ENCODE measurements around the gene IL18BP. TPM values are rescaled to one million over a fixed set of nuclear protein-coding genes. Genes with fewer than 3 reads are reported as not detected.

IL18BP gene
- total RNA-seq, 1 donor from 2014 or later: 9.6 TPM

DNA sequence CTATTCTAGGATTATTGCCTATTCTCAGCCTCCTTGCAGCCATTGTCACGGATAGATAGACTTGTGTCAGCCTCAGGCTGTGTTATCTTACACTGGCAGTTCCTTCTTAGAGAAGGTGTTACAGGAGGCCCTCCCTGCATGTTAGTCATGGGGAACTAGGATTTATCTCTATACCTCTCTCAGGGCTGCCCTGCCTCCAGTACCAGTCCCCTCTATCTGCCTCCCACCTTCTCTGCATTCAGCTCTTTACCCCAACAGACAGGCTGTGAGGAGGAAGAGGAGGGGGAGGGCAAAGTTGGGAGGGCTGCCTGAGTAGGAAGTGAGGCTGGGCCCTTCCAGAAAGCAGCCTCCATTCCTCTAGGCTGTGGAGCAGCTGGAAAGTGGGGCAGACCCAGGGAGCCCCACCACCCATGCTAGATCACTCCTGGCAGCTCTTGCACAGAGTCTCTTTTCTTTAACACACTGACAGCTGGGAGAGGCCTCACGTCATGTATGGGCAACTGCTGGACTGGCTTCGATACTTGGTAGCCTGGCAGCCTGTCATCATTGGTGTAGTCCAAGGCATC is 2.9 kb upstream of the IL18BP start:
- Mint-ChIP-seq H3K9me3 (ENCODE audit: unreplicated experiment) (no peaks in the 10 kb centered on the region), H3K27me3 (ENCODE audit: unreplicated experiment) (no peaks in the 10 kb centered on the region), H3K4me1 (ENCODE audit: unreplicated experiment) (peaks cover 25% of the 10 kb centered on the region), H3K4me3 (ENCODE audit: unreplicated experiment) (no peak overlapping the region), H3K36me3 (ENCODE audit: unreplicated experiment) (peaks cover 15% of the 10 kb centered on the region), H3K27ac (ENCODE audit: unreplicated experiment) (no peak overlapping the region)
- no peak for DNase-seq (ENCODE audit: extremely low spot score, unreplicated experiment)
- no peak for TF ChIP-seq CTCF (IDR thresholded peaks at IDR 0.05)

GRCh38 chr11:71996517-71996916 is 2.2 kb upstream of the IL18BP start:
- no peaks in the 10 kb centered on the region for H3K9me3 Mint-ChIP-seq (ENCODE audit: unreplicated experiment)
- no peak for DNase-seq (ENCODE audit: extremely low spot score, unreplicated experiment)
- no peak overlapping the region for H3K4me3 Mint-ChIP-seq (ENCODE audit: unreplicated experiment)
- H3K4me1 Mint-ChIP-seq (ENCODE audit: unreplicated experiment): peaks cover 25% of the 10 kb centered on the region
- H3K27ac Mint-ChIP-seq (ENCODE audit: unreplicated experiment): no peak overlapping the region
- no peak for TF ChIP-seq CTCF (IDR thresholded peaks at IDR 0.05)
- H3K27me3 Mint-ChIP-seq (ENCODE audit: unreplicated experiment): no peaks in the 10 kb centered on the region
- peaks cover 11% of the 10 kb centered on the region for H3K36me3 Mint-ChIP-seq (ENCODE audit: unreplicated experiment)

- no peak for TF ChIP-seq CTCF (IDR thresholded peaks at IDR 0.05)
- H3K27ac Mint-ChIP-seq (ENCODE audit: unreplicated experiment): no peak overlapping the region
- H3K9me3 Mint-ChIP-seq (ENCODE audit: unreplicated experiment): no peaks in the 10 kb centered on the region
- H3K36me3 Mint-ChIP-seq (ENCODE audit: unreplicated experiment): peaks cover 14% of the 10 kb centered on the region
- no peaks in the 10 kb centered on the region for H3K27me3 Mint-ChIP-seq (ENCODE audit: unreplicated experiment)
- no peak overlapping the region for H3K4me3 Mint-ChIP-seq (ENCODE audit: unreplicated experiment)
- no peak for DNase-seq (ENCODE audit: extremely low spot score, unreplicated experiment)
- peaks cover 25% of the 10 kb centered on the region for H3K4me1 Mint-ChIP-seq (ENCODE audit: unreplicated experiment)
Observed at GRCh38 chr11:71996946-71997345, 1.8 kb upstream of the IL18BP start.

GRCh38 chr11:71997594-71997993 is 1.1 kb upstream of the IL18BP start:
- Mint-ChIP-seq H3K9me3 (ENCODE audit: unreplicated experiment) (no peaks in the 10 kb centered on the region), H3K36me3 (ENCODE audit: unreplicated experiment) (peaks cover 17% of the 10 kb centered on the region), H3K27me3 (ENCODE audit: unreplicated experiment) (no peaks in the 10 kb centered on the region), H3K4me1 (ENCODE audit: unreplicated experiment) (peaks cover 25% of the 10 kb centered on the region), H3K27ac (ENCODE audit: unreplicated experiment) (no peak overlapping the region), H3K4me3 (ENCODE audit: unreplicated experiment) (no peak overlapping the region)
- TF ChIP-seq CTCF (IDR thresholded peaks at IDR 0.05): no peak
- DNase-seq (ENCODE audit: extremely low spot score, unreplicated experiment): no peak

DNA sequence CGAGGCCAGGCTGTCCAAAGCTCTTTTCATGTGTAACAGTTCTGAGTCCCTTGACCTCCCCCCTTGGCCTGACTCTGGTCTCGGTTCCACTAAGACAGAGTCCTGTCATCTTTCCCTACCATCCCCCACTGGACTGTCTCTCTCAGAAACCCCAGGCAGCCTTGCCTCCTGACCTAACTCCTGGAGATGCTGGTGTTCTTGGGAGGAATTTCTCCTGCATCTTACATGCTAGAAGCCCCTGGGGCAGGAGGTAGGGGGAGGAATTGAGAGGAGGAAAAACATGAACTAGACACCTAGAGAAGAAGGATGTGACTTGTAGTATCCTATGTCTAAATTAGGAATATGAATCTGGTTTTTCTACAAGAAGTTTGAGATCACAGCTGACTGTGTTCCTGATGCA is 648 bp upstream of the IL18BP start:
- H3K27ac Mint-ChIP-seq (ENCODE audit: unreplicated experiment): peak overlapping the region; percentile 88
- TF ChIP-seq CTCF (IDR thresholded peaks at IDR 0.05): no peak
- no peaks in the 10 kb centered on the region for H3K9me3 Mint-ChIP-seq (ENCODE audit: unreplicated experiment)
- H3K4me3 Mint-ChIP-seq (ENCODE audit: unreplicated experiment): no peak overlapping the region
- no peaks in the 10 kb centered on the region for H3K27me3 Mint-ChIP-seq (ENCODE audit: unreplicated experiment)
- peaks cover 16% of the 10 kb centered on the region for H3K36me3 Mint-ChIP-seq (ENCODE audit: unreplicated experiment)
- H3K4me1 Mint-ChIP-seq (ENCODE audit: unreplicated experiment): peaks cover 25% of the 10 kb centered on the region
- no peak for DNase-seq (ENCODE audit: extremely low spot score, unreplicated experiment)

Data from osteocyte (in vitro differentiated cells).